ENCODE results near the gene ARL6IP1. TPM values are rescaled to one million over a fixed set of nuclear protein-coding genes. Genes with fewer than 3 reads are reported as not detected.
A peak's percentile ranks its signal among the peaks of the same experiment; 100 is the strongest.

Gene ARL6IP1
- polyA plus RNA-seq, 1 donor (not counting 4 experiments of a cell fraction or from before 2014, with no cell fraction given): 178 TPM

- H3K9ac ChIP-seq (ENCODE audit: control insufficient read depth, extremely low read depth, insufficient read depth, low read length): peak overlapping the region; percentile 95
- no peak for TF ChIP-seq EZH2 (IDR thresholded peaks at IDR 0.05; ENCODE audit: low read length)
- no peak for TF ChIP-seq CTCF (optimal IDR thresholded peaks at IDR 0.05 in 1 of 3, IDR thresholded peaks at IDR 0.05 in 1 of 3, conservative IDR thresholded peaks at IDR 0.05 in 1 of 3; ENCODE audit: extremely low read depth in 1 of 3, insufficient read depth in 2 of 3, low read length in 3 of 3)
- peak overlapping the region; percentile 93 for H3K27ac ChIP-seq (ENCODE audit: control insufficient read depth, insufficient read depth, low read length)
- peak overlapping the region; percentile 94 for H3K4me2 ChIP-seq (ENCODE audit: control insufficient read depth, extremely low read depth, insufficient read depth, low read depth, low read length)
- H3K9me3 ChIP-seq (ENCODE audit: control insufficient read depth, low read depth, low read length): no peaks in the 10 kb centered on the region
- peaks cover 54% of the 10 kb centered on the region for H3K79me2 ChIP-seq (ENCODE audit: control insufficient read depth, insufficient read depth, low read length)
- H2AFZ ChIP-seq (ENCODE audit: control insufficient read depth, low read length): no peak overlapping the region
- peaks cover 4 to 21% of the 10 kb centered on the region in 2 experiments for H3K36me3 ChIP-seq (ENCODE audit: control insufficient read depth in 2 of 2, extremely low read depth in 1 of 2, insufficient read depth in 2 of 2, low read length in 2 of 2)
- H4K20me1 ChIP-seq (ENCODE audit: control insufficient read depth, extremely low read depth, insufficient read depth, low read length): peaks cover 5% of the 10 kb centered on the region
- peak overlapping the region; percentile 94 to 100 (median 96) for H3K4me3 ChIP-seq (ENCODE audit: control insufficient read depth in 2 of 3, extremely low read depth in 1 of 3, insufficient read depth in 2 of 3, low read depth in 1 of 3, low read length in 3 of 3)
- no peaks in the 10 kb centered on the region for H3K27me3 ChIP-seq (ENCODE audit: control insufficient read depth, extremely low read depth, insufficient read depth, low read length)
- no peaks in the 10 kb centered on the region for H3K9me1 ChIP-seq (ENCODE audit: control insufficient read depth, extremely low read depth, insufficient read depth, low read length)
- no peak for DNase-seq (ENCODE audit: low read depth, low spot score)
- H3K4me1 ChIP-seq (ENCODE audit: control insufficient read depth, extremely low read depth, insufficient read depth, low read length): peaks cover 37% of the 10 kb centered on the region
- FAIRE-seq: no peak
- dilution Hi-C loops (cut with MboI; ENCODE audit: extremely low pct_ligation_motif_present, low sequenced_read_pairs): no loop called here
These were observed 1.1 kb downstream of the ARL6IP1 start for GRCh38 chr16:18800293-18800692.

GRCh38 chr16:18799500-18799899 lies 1.8 kb downstream of the ARL6IP1 start:
- no peak overlapping the region for H2AFZ ChIP-seq (ENCODE audit: control insufficient read depth, low read length)
- no peaks in the 10 kb centered on the region for H3K9me3 ChIP-seq (ENCODE audit: control insufficient read depth, low read depth, low read length)
- H3K9me1 ChIP-seq (ENCODE audit: control insufficient read depth, extremely low read depth, insufficient read depth, low read length): no peaks in the 10 kb centered on the region
- peaks cover 56% of the 10 kb centered on the region for H3K79me2 ChIP-seq (ENCODE audit: control insufficient read depth, insufficient read depth, low read length)
- H3K27ac ChIP-seq (ENCODE audit: control insufficient read depth, insufficient read depth, low read length): no peak overlapping the region
- H3K9ac ChIP-seq (ENCODE audit: control insufficient read depth, extremely low read depth, insufficient read depth, low read length): peak overlapping the region; percentile 95
- peaks cover 31% of the 10 kb centered on the region for H3K4me1 ChIP-seq (ENCODE audit: control insufficient read depth, extremely low read depth, insufficient read depth, low read length)
- peaks cover 5% of the 10 kb centered on the region for H4K20me1 ChIP-seq (ENCODE audit: control insufficient read depth, extremely low read depth, insufficient read depth, low read length)
- peak overlapping the region; percentile 94 to 100 (median 96) for H3K4me3 ChIP-seq (ENCODE audit: control insufficient read depth in 2 of 3, extremely low read depth in 1 of 3, insufficient read depth in 2 of 3, low read depth in 1 of 3, low read length in 3 of 3)
- no peak for DNase-seq (ENCODE audit: low read depth, low spot score)
- FAIRE-seq: no peak
- peak overlapping the region; percentile 94 for H3K4me2 ChIP-seq (ENCODE audit: control insufficient read depth, extremely low read depth, insufficient read depth, low read depth, low read length)
- TF ChIP-seq EZH2 (IDR thresholded peaks at IDR 0.05; ENCODE audit: low read length): no peak
- TF ChIP-seq CTCF (optimal IDR thresholded peaks at IDR 0.05 in 1 of 3, IDR thresholded peaks at IDR 0.05 in 1 of 3, conservative IDR thresholded peaks at IDR 0.05 in 1 of 3; ENCODE audit: extremely low read depth in 1 of 3, insufficient read depth in 2 of 3, low read length in 3 of 3): no peak
- H3K36me3 ChIP-seq (ENCODE audit: control insufficient read depth in 2 of 2, extremely low read depth in 1 of 2, insufficient read depth in 2 of 2, low read length in 2 of 2): peaks cover 4 to 22% of the 10 kb centered on the region in 2 experiments
- H3K27me3 ChIP-seq (ENCODE audit: control insufficient read depth, extremely low read depth, insufficient read depth, low read length): no peaks in the 10 kb centered on the region
- dilution Hi-C loops (cut with MboI; ENCODE audit: extremely low pct_ligation_motif_present, low sequenced_read_pairs): no loop called here

All from keratinocyte (primary cell).